HG02798 (cell line): ENCODE results near the gene SLC22A17.
"Not testable (repeated sequence)": the region's sequence is repeated elsewhere in the genome, so short reads cannot be mapped to it uniquely, and the experiment has no call there.

ENCODE experiments used
- ATAC-seq: cut with Tn5 transposase; IDR thresholded peaks from one replicate; pipeline ENCODE4 v1.9.1; 2021; ENCODE audit warnings: mild to moderate bottlenecking; ENCODE audit not compliant: unreplicated experiment, poor library complexity

Gene SLC22A17

DNA sequence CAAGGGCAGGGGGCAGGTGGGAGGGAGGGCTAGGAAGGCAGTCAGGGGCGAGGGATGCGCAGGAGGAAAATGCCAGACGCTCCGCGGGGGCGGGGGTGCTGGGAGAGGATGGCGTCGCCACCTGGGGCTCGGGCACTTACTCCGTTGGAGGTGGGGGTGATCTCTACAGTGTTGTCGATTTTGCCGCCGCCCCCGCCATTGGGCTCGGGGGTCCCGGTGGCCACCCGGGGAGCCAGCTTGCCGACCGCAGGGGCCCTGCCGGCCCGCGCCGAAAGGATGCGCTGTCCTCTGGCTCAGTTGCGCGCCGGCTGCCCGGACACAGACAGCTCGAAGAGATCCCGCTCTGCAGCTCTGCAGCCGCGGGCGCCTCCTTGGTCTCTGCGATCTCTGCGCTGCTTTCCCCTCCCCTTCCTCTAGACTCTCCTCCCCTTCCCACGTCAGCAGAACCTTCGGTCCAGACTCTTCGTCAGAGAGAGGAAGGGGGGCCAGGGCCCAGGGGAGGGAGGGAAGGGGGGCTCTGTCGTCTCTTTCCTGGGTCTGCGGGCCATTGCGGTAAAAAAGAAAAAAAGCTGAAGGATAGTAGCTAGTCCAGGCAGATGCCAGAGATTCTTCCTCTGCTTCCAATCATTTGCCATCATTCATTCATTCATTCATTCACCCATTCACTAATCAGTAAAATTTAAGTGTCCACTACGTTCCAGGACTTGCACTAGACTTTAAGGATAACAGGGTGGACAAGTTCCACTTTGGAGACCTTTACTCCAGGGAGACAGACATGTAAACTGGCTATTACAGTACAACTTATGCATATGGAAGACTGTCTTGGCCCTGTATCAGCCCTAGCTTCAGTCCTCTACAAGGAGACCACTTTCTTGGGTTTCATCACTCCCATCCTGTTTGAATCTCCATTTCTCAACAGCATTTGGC, at the start of gene SLC22A17:
Gene SLC22A17, minus strand, starts transcription at position 382 of the 927 bp plus-strand sequence.
- ATAC-seq: no peak

DNA sequence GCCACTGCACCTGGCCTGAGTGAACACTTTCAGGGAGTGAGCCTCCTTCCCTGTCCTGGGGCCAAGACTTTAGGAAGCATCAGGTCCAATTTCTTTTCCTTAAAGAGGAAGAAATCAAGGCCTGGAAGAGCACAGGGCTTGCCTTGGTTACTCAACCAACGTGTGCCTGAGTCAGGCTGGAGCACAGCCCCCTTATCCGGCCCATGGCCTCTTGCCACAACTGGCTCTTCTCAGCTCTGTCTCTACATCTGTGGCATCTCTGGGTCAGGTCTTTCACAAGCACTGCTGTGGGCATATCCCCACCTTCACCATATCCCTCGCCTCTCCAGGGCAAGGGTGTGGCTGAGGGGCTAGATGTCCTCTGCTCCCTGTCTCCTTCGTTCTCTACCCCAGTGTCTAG, 48.6 kb upstream of the SLC22A17 start:
- ATAC-seq: no peak

DNA sequence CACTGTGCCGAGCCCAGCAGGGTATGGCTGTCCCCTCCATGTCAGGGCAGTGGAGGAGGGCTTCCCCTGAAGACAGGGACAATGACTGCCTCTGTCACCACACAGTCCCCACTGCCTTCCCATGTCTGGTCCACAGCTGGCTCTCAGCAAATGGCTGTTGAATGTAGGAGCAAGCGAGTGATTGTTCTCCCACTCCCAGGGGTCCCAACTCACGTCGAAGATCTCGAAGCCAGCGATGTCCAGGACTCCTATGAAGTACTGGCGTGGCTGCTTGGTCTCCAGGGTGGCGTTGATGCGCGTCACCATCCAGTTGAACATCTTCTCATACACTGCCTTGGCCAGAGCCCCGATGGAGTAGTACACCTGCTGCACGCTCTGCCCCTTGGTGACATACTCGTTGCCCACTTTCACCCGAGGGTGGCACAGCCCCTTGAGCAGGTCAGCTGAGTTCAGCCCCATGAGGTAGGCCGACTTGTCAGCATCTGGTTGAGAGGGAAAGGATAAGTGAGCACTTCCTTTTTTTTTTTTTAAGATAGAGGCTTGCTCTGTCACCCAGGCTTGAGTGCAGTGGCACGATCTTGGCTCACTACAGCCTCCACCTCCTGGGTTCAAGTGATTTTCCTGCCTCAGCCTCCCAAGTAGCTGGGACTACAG, 47.9 kb upstream of the SLC22A17 start:
- not testable (repeated sequence) for ATAC-seq

DNA sequence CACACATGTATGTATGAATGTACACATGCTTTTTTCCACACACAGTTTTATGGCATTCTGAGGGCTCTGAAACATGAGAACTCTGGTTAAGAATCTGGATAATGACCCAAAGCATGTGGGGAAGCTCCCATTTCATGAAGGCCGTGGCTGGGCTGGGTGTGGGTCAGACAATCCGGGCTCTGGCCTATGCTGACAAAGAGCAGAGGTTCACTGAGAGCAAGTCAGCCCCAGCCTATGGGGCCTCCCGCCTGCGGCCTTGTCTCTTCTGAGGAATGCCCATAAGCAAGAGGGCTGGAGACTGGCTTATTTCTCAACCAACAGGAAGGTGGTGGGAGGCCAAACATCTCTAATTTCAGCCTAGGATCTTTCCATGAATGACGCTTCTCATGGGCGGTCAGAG, 46.9 kb upstream of the SLC22A17 start:
- ATAC-seq: no peak

DNA sequence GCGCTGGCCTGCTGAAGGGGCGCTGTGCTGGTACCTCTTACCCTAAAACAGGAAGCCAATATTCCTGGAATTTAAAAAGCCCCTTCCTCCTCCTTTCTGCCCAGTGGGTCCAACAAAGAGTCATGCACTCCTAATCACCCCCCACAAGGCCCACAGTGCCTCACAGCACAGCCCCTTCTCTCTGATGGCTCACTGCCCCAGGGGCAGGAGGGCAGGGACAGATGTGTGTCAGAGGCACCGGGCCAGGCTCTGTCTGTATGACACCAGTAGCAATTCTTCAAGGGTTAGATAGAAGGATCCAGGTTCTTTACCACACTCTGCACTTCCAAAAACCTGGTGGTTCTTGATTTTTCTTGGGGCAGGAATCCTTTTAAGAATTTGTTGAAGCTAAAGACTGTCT, 46.4 kb upstream of the SLC22A17 start:
- ATAC-seq: no peak

DNA sequence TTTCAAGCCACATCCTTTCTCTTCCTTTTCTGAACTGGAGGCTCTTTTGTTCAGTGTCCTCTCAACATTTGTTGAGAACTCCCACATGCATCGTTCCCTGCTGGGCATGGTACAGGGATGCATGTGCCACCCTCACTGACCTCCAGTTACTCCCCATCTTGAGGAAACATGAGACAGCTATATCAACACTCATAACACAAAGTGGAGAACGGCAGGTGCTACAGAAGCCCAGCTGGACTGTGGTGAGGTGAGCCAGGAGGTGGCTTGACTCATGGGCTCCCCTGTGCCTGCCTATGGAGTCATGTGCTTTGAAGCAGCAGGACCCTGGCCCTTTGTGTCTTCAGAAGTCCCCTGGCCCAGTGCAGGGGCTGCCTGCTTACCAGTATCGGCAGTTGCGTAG, 45.7 kb upstream of the SLC22A17 start:
- ATAC-seq: no peak

DNA sequence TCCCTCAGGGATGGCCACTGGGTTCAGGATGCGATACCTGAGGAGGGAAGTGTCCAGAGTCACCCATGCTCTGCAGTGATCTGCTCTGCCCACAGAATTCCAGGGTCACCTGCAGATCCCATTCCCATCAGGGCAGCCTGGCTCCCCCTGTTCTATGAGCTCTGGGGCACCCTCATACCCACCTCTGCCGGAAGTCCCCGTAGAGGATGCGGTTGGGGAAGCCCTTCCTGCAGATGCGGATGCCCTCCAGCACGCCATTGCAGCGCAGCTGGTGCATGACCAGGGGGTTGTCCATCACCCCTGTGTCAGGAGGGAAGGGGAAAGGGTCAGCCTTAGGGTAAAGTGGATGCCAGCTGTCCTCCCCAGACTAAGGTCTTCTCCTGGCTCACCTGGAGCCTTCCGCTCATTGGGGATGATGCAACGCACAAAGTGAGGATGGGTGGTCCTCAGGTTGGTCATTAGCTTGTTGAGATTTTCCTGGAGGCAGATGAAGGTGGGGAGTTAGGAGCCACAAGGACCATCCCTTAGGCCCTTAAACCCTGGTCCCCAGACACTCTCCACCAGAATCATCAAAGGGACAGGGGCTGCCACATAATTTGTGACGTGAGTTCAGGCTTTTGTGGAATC, 44.2 kb upstream of the SLC22A17 start:
- ATAC-seq: no peak

DNA sequence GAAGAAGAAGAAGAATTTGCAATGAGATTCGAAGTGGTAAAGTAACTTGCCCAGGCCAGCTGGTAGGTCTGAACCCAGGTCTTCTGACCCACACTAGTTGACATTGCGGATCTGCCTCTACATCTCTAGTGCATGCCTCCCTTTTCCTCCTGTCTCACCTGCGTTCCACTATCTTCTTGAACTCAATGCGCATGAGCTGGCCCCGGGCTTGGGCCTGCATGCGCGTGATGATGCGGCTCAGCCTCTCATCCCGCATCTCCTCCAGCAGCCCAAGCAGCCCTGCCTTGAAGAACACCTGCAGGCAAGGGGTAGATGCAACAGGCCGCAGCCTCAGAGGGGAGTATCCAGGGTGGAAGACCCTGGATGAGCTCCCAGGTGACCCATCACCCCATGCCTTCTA, 43.4 kb upstream of the SLC22A17 start:
- ATAC-seq: no peak

DNA sequence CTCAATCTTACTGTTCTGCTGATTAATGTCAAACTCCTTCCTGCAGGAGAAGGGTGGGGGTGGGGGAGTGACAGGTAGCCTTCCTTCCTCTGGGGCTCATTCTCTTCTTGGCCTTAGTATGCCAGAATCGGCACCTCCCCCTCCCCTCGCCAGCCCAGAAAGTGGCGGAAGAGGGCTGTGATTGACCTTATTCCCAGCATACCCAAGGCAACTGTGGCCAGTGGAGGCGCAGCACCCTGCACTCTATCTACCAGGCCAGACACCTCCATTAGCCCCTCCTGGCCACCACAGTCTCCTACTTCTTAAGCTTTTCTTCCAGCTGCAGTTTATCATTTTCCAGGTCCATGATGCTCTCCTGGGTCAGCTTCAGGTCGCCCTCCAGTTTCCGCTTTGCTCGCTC, 39.9 kb upstream of the SLC22A17 start:
- no peak for ATAC-seq

DNA sequence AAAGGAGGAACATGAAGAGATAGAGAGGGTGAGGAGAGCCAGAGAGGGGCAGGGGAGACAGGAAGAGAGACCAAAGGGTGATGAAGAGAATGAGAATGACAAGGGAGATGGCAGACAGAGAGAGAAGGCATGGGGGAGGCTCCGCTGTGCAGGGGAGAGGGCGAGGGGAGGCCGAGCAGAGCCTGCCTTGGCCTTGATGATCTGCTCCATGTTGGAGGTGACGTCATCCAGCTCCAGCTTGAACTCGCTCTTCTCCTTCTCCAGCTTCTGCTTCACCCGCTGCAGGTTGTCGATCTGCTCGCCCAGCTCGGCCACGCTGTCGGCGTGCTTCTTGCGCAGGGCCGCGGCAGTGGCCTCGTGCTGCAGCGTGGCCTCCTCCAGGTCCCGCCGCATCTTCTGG, 37.2 kb upstream of the SLC22A17 start:
- ATAC-seq: not testable (repeated sequence)

DNA sequence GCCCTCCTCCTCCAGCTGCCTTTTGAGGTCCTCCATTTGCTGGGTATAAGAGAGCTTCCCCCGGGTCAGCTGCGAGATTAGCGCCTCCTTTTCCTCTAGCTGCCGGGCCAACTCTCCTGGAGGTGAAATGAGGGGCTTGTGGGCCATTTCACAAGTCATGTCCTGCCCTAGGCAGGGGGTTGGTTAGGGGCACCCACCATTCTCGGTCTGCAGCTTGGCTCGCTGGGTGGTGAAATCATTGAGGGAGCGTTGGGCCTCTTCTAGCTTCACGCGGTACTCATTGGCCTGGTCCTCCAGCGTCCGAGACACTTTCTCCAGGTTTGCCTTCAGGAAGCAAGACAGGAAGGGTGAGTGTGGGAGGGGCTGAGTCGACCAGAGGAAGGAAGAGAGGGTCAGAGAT, 36.7 kb upstream of the SLC22A17 start:
- no peak for ATAC-seq

DNA sequence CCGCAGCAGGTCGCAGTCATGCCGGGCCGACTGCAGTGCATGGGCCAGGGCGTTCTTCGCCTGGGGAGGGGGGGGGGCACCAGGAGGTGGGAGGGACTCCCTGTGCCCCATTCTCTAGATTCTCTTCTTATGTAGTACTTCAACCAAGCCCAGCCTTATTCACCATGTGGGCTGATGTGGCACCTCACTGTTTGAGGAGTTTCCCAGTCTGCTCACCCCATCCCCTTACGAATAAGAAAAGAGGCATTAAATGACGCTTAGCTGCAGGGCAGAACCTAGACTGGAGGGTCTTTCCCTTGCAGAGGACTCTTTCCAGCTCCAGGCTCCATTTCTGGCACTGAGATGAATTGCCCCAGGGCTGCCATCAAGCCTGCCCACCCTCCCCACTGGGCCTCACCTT, 36.3 kb upstream of the SLC22A17 start:
- ATAC-seq: no peak

DNA sequence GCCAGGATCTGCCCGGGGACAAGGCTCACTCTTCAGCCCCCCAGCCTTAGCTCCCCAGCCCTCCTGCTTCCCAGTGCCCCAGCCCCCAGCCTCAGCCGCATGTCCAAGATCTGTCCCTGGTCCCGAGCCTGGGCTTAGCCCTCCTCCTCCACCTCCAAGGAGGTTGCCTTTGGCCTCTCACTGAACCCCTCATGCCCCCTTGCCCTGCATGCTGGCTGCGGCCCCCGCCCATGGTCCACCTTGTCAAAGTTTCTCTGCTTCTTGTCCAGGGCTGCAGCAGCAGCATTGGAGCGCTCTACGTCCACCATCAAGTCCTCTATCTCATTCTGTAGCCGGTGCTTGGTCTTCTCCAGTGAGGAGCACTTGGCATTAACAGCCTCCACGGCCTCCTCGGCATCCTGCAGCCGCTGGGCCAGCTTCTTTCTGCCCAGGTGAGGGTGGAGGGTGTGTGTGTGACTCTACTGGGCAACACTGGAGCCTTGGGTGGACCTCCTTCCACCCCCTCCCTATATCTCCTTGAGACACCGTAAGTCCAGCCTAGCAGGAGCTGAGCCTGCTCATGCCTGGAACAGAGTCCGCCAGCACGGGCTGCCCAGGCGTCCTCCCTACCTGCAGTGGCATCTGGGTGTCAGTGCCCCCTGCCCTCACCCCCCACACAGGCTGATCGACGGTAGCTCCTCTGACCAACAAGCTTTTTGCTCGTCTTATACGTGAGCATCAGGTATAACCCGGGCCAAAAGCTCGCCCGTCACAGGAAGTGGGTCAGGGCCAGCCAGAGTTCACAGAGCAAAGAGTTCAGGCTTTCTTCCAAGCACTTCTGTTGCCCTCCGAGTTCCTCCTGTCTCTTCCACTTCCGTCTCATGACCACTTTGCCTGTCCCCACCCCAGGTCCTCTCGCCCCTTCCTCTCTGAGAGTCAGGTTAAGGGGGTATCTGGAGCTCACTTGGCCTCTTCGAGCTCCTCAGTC, 35.5 kb upstream of the SLC22A17 start:
- ATAC-seq: no peak

DNA sequence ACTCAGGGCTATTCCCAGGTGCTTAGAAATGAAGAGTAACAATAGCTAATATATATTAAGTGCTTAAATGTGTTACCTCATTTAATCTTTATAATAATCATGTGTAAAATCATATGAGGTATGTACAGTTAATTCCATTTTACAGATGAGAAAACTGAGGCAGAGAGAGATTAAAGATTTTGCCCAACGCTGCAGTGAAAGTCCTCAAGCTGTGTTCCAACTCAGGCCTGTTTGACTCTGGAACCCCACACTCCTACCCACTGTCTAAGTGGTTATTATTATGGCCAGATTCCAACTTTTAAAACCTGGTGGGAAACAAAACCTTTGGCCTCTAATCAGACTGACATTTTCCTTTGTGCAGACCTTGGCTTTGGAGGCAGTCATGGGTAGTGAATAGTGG, 34.3 kb upstream of the SLC22A17 start:
- ATAC-seq: no peak

DNA sequence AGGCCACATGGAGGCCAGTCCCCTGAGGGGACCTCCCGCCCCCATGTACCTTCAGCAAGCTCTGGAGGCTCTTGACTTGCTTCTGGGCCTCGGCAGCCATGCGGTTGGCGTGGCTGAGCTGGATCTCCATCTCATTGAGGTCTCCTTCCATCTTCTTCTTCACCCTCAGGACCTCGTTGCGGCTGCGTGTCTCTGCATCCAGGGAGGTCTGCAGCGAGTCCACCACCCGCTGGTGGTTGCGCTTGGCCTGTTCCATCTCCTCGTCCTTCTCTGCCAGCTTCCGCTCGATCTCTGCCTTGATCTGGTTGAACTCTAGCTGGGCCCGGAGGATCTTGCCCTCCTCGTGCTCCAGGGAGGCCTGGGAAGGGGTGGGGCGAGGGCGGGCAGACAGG, 33.6 kb upstream of the SLC22A17 start:
- ATAC-seq: not testable (repeated sequence)

DNA sequence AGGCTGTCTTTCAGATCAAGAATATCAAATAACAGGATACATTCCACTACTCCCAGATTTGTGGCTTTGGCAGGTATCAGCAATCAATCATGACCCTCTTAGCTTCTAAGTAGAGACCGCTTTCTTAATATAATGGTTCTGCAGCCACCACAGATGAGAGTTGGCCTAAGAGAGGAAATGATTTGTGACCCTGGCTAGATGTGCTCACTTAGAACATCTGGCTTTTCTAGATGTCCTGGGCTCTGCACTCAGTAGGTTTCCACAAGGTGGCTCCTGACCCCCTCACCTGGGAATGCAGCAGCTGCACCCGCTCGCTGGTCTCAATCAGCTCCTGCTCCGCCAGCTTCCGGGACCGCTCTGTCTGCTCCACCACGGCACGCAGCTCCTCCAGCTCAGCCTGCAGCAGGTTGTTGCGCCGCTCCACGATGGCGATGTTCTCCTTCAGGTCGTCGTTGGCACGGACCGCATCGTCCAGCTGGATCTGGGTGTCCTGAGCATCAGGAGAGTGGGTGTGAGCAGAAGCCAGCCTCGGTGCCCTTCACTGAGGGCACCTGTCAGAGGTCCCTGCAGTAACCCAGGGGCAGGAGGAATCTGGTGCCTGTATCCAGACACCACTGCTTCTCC, 33.1 kb upstream of the SLC22A17 start:
- no peak for ATAC-seq

DNA sequence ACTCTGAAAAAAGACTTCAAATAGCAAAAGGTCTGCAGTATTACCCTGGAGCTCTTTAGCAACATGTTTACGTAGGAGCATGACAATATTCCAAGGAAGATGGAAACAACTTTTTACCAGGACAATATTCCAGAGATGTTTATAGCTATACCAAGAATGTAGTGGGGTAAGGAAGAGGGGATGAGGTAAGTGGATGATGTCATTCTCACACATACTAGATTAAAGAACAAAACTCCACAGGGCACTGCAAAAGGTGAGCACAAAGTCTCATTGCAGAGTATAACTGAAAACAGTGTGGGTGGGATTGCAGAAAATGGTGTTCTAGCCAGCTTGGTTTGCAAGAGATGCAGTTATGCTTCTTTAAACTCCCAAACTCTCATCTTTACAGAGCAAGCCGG, 32.6 kb upstream of the SLC22A17 start:
- ATAC-seq: no peak

DNA sequence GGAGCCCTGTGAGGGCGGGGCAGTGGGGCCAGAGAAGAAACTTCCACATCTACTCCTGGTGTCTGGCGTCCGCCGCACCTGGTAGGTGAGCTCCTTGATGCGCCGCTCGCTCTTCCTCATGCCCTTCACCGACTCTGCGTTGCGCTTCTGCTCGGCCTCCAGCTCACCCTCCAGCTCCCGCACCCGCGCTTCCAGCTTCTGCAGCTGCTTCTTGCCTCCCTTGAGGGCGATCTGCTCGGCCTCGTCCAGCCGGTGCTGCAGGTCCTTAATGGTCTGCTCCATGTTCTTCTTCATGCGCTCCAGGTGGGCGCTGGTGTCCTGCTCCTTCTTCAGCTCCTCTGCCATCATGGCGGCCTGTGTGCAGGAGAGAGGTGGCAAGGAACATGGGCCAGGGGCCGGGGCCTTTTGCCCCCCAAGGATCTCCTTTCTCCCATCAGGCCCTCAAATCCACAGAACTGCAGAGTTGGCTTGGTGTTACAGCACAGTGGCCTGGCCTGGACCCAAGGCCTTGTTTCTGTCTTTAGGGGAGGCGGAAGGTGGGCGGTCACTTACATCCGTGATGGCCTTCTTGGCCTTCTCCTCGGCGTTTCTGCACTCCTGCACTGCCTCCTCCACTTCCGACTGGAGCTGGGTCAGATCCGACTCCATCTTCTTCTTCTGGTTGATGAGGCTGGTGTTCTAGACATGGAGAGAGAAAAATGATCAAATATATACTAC, 31.8 kb upstream of the SLC22A17 start:
- no peak for ATAC-seq
